Activated T-cell treated with anti-CD3 and anti-CD28 coated beads, Interleukin-2, amount 50 U/mL, for 72 hours (primary cell): ENCODE results near the gene FER1L5. TPM values are rescaled to one million over a fixed set of nuclear protein-coding genes. Genes with fewer than 3 reads are reported as not detected.
A peak's percentile ranks its signal among the peaks of the same experiment; 100 is the strongest.

Source experiments
- ATAC-seq, 2 donors: fragments of 150-1000 bp; cut with Tn5 transposase; replicated peaks in 1 of 2; 2 replicates each; pipeline ENCODE4 v1.10.0; 2021; ENCODE audit warnings: moderate library complexity in 2 of 2, mild to moderate bottlenecking in 1 of 2
- DNase-seq, 2 donors: peaks; one replicate each; pipeline ENCODE4 v3.0.0; 2021 to 2022; ENCODE audit warnings: mixed read lengths in 1 of 2
- H3K27ac Mint-ChIP-seq: one replicate; pipeline ENCODE4 v1.8.0; 2022; ENCODE audit warnings: mild to moderate bottlenecking, moderate library complexity, mixed read lengths
- H3K27me3 Mint-ChIP-seq: one replicate; pipeline ENCODE4 v1.8.0; 2022; ENCODE audit warnings: low read depth, mixed read lengths
- H3K36me3 Mint-ChIP-seq, 2 donors: one replicate each; pipeline ENCODE4 v1.8.0; 2022; ENCODE audit warnings: mixed read lengths in 2 of 2, mild to moderate bottlenecking in 1 of 2; ENCODE audit not compliant: insufficient read depth in 2 of 2
- H3K4me1 Mint-ChIP-seq: one replicate; pipeline ENCODE4 v1.8.0; 2022; ENCODE audit warnings: low read depth, mixed read lengths
- H3K4me3 Mint-ChIP-seq, 2 donors: one replicate each; pipeline ENCODE4 v1.8.0; 2022; ENCODE audit warnings: mild to moderate bottlenecking in 2 of 2, mixed read lengths in 2 of 2, moderate library complexity in 2 of 2
- H3K9me3 Mint-ChIP-seq, 2 donors: one replicate each; pipeline ENCODE4 v1.8.0; 2022; ENCODE audit warnings: mixed read lengths in 2 of 2
- total RNA-seq, 2 donors: library from RNA; stranded (reverse); gene quantifications; one replicate each; pipeline ENCODE4 v1.2.3, GENCODE V29; 2022

FER1L5 gene
- total RNA-seq, 2 donors from 2014 or later = not detected

DNA sequence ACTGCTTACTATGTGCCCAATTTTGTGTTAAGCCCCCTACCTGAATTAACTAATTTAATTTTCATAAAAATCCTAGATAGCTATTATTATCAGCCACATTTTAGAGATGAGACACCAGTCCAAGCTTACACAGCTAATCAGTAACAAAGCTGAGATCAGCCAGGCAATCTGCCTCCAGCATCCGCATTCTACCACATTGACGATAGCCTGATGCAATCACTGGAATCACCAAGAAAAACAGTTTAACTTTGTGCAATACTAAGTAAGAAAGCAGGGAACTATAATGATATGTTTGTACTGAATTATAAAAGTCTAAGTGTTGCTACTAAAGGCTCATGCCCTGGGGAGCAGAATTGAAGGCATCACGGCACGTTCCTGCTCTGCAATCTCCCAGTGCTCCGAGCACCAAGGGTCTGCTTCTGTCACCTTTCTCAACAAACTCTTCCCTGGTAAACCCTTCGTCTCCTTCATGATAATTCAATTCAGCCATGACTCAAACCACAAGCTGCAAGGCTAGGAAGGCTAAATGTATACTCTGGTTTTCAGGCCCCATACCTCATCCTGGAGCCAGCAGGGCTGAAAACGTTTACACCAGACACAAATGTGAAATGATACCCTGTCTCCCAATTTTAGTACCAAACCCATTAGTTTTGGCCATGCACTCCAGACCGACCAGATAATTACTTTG, 23.8 kb upstream of the FER1L5 start:
- H3K9me3 Mint-ChIP-seq = no peaks in the 10 kb centered on the region
- peak overlapping the region; percentile 1 for H3K27ac Mint-ChIP-seq
- H3K4me1 Mint-ChIP-seq = peaks cover 29% of the 10 kb centered on the region
- H3K36me3 Mint-ChIP-seq = peaks cover 4 to 19% of the 10 kb centered on the region in 2 donors
- no peaks in the 10 kb centered on the region for H3K27me3 Mint-ChIP-seq
- no peak for DNase-seq
- no peak for ATAC-seq
- H3K4me3 Mint-ChIP-seq = no peak overlapping the region

DNA sequence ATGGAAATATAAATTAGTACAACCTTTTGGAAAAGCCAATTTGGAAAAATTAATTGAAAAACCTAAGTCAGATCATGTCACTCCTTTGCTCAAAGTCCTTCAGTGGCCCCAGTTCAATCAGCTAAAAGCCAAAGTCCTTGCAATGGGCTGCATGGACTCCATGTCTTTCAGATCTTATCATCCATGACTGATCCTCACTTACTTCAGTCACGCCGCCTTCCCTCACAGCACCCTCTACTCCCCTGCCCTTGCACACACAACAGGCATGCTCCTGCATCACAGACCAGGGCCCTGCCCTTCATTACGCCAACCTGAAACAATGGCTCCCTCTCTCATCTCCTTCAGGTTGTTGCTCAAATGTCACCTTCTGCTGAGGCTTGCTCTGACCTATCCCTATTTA, 20.0 kb upstream of the FER1L5 start:
- H3K27ac Mint-ChIP-seq = no peak overlapping the region
- DNase-seq = no peak
- no peaks in the 10 kb centered on the region for H3K27me3 Mint-ChIP-seq
- H3K4me3 Mint-ChIP-seq = no peak overlapping the region
- H3K4me1 Mint-ChIP-seq = peaks cover 20% of the 10 kb centered on the region
- no peak for ATAC-seq
- no peaks in the 10 kb centered on the region for H3K9me3 Mint-ChIP-seq
- peaks cover 0 to 18% of the 10 kb centered on the region in 2 donors for H3K36me3 Mint-ChIP-seq

DNA sequence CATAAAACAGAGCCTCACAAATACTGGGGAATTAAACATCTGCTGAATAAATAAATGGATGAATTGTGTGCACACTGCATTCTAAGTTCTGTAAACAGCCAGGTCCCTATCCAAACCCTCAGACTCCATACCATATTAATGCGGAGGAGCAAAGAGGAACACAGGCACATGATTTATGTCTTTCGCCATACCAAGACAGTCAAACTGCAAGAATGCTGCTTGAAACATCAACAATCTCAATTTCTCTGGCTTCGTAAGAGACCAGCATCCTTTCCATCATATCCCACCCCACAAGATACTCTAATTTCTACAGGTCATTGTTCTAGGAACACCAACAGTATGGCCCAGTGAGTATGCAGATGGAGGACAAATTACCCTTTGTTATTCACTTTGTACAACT, 19.4 kb upstream of the FER1L5 start:
- Mint-ChIP-seq H3K27ac (no peak overlapping the region), H3K36me3 (peaks cover 0 to 20% of the 10 kb centered on the region in 2 donors)

DNA sequence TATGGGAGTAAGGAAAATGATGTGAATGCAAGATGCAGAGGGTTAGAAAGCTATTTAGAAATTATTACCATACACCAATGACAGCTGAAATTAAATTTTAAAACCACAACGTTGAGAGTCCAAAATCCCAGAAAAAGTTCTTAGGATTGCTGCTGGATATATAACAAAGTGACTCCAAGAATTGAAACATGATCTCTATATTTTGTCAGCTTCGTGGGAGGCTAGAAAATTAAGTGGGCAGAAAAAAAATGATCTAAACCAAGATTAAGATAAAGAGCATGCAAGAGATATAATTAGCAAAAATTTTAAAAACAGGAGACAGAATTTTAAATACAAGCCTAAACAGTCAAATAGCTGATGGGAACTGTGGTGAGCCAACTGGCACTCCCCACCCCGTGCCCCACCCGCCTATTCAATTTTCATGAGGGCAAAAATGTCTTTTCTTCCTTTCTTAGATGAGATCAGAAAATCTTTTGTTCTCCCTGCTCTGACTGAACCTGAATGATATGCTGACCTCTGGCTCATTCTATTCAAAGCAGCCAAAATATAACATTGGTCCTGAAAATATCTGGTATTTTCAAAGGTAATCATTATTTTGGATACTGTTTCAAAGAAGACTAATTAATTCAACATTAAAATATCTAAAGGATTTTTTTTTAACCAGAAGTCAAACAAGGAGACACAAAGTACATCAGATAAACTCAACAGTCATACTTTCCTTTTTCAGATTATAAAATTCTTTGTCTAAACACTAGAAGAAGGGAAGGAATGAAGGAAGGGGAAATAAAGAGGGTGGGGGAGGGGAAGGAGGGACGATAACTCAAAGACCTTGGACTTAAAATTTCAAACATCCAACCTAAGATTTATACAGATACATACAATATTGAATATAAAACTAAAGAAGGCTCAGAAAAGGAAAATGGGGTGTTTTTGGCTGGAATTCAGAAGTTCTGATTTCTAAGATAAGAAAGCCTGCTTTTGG, 16.7 kb upstream of the FER1L5 start:
- no peak overlapping the region for H3K4me3 Mint-ChIP-seq
- H3K9me3 Mint-ChIP-seq = no peaks in the 10 kb centered on the region
- H3K27me3 Mint-ChIP-seq = no peaks in the 10 kb centered on the region
- DNase-seq (no peak), ATAC-seq (no peak)
- H3K4me1 Mint-ChIP-seq = peaks cover 13% of the 10 kb centered on the region
- peaks cover 0 to 22% of the 10 kb centered on the region in 2 donors for H3K36me3 Mint-ChIP-seq
- H3K27ac Mint-ChIP-seq = peak overlapping the region; percentile 72

More for the DNA sequence above, 19.4 kb upstream of the FER1L5 start:
- DNase-seq (no peak), ATAC-seq (no peak)
- H3K4me1 Mint-ChIP-seq = peaks cover 19% of the 10 kb centered on the region
- H3K27me3 Mint-ChIP-seq = no peaks in the 10 kb centered on the region
- no peaks in the 10 kb centered on the region for H3K9me3 Mint-ChIP-seq
- H3K4me3 Mint-ChIP-seq = no peak overlapping the region

DNA sequence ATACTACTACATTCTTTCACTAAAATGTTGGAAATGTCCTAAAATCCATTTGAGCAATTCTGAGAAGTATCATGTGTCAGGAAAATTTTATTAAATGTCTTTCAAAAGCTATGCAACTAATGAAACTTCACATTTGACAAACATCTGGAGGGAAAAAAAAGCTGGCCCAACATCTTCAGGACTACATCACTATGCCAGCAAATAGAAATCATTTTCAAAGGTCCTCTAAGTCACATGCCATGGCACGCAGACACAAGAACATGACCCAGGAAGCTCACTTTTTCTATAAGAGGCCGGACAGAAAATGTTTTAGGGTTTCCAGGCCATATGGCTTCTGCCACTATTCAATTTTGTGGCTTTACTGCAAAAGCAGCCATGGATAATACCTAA, 16.0 kb upstream of the FER1L5 start:
- no peaks in the 10 kb centered on the region for H3K27me3 Mint-ChIP-seq
- H3K4me3 Mint-ChIP-seq = no peak overlapping the region
- peaks cover 0 to 22% of the 10 kb centered on the region in 2 donors for H3K36me3 Mint-ChIP-seq
- H3K27ac Mint-ChIP-seq = peak overlapping the region; percentile 72
- DNase-seq (no peak), ATAC-seq (no peak)
- peaks cover 13% of the 10 kb centered on the region for H3K4me1 Mint-ChIP-seq
- no peaks in the 10 kb centered on the region for H3K9me3 Mint-ChIP-seq

DNA sequence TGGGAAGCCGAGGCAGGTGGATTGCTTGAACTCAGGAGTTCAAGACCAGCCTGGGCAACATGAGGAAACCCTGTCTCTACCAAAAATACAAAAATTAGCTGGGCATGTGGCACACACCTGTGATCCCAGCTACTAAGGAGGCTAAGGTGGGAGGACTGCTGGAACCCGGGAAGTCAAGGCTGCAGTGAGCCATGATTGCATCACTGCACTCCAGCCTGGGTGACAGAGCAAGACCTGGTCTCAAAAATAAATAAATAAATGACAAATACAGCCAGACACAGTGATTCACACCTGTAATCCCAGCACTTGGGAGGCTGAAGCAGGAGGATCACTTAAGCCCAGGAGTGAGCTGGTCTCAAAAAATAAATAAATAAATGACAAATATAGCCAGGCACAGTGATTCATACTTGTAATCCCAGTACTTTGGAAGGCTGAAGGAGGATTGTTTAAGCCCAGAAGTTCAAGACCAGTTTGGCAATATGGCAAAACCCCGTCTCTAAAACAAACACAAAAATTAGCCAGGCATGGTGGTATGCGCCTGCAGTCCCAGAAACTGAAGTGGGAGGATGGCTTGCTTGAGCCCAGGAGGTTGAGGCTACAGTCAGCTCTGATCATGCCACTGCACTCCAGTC, 10.6 kb upstream of the FER1L5 start:
- Mint-ChIP-seq H3K27ac (no peak overlapping the region), H3K9me3 (no peaks in the 10 kb centered on the region), H3K4me1 (peaks cover 41% of the 10 kb centered on the region), H3K27me3 (no peaks in the 10 kb centered on the region), H3K36me3 (peaks cover 6 to 45% of the 10 kb centered on the region in 2 donors), H3K4me3 (no peak overlapping the region)
- ATAC-seq (no peak), DNase-seq (no peak)

DNA sequence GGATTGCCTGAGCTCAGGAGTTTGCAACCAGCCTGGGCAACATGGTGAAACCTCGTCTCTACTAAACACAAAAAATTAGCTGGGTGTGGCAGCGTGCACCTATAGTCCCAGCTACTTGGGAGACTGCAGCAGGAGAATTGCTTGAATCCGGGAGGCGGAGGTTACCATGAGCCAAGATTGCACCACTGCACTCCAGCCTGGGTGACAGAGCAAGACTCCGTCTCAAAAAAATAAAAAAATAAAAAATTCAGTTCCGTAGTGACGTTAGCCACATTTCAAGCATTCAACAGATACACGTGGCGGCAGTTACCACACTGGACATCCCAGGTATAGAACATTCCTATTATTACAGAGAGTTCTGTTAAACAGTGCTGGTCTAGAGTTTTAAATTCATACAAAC, 8.9 kb upstream of the FER1L5 start:
- Mint-ChIP-seq H3K9me3 (no peaks in the 10 kb centered on the region), H3K36me3 (peaks cover 6 to 40% of the 10 kb centered on the region in 2 donors), H3K27ac (no peak overlapping the region), H3K27me3 (no peaks in the 10 kb centered on the region), H3K4me1 (peaks cover 39% of the 10 kb centered on the region), H3K4me3 (no peak overlapping the region)
- ATAC-seq = no peak
- DNase-seq = no peak

DNA sequence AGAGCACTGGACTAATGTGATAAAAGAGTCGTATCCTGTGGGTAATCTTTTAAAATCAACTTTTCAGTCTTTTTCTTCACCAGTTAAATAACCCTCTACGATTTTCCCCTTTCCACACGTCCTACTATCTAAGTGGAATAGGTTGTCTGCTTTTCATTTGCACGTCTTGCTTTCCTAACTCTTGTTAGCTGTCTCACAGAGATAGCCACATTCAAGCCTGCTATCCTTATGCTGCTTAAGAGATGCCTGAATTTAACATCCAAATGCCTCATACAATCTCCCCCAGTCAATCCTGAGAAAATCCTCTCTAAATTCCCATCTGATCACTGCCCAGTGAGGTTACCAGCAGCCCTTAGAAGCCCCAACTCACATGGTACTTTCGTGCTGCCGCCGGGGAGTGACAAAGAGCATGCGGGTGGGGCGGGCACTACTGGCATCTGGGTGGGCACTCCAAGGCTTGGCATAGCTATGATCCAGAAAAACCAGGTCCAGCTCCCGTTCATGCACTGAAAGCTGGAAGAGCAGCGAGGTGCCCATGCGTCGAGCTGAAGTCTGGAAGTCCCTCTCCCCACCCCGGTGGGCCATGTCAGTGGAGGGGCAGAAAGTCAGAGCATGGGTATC, 5.9 kb upstream of the FER1L5 start:
- Mint-ChIP-seq H3K9me3 (no peaks in the 10 kb centered on the region), H3K4me3 (peak overlapping the region; percentile 95 to 98), H3K4me1 (peaks cover 47% of the 10 kb centered on the region), H3K27me3 (no peaks in the 10 kb centered on the region), H3K27ac (peak overlapping the region; percentile 96), H3K36me3 (peaks cover 6 to 33% of the 10 kb centered on the region in 2 donors)
- ATAC-seq = no peak
- no peak for DNase-seq

DNA sequence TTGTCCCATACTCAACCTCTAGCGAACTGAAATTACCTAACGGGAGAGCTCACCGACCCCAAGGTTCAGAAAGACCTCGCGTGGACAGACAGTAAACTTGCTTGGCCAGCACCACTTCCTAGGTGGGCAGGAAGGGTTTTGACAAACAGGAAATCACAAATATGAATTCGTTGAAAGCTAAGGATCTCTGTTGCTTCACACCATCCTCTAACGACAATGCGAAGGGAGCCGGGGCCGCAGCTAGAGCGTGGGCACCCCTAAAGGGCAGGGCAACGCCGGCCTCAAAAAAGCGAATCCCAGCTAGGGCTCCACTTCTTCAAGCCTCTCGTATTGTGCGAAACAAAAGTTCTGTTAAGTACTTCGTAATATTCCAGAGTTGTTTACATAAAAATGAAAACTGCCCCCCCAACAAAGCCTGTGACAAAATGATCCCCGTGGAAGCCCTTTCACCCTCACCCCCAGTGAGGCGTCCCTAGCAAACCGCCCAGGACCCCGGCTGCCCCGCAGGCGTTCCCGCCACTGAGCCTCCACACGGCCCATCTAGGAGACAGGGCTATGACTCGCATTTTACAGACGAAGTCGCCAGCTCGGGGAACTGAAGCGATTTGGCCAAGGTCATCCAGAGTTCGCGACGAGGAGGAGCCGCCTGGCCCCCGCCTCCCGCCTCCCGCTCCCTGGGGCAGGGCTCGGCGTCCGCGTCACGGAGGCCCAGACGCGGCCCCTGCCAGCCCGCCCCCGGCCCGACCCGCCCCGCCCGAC, 5.0 kb upstream of the FER1L5 start:
- Mint-ChIP-seq H3K4me3 (peak overlapping the region; percentile 95 to 98), H3K9me3 (no peaks in the 10 kb centered on the region), H3K27ac (peak overlapping the region; percentile 96), H3K4me1 (peaks cover 47% of the 10 kb centered on the region), H3K36me3 (peaks cover 4 to 28% of the 10 kb centered on the region in 2 donors), H3K27me3 (no peaks in the 10 kb centered on the region)
- DNase-seq = peak; percentile 84 to 87
- peak; percentile 89 to 92 for ATAC-seq

DNA sequence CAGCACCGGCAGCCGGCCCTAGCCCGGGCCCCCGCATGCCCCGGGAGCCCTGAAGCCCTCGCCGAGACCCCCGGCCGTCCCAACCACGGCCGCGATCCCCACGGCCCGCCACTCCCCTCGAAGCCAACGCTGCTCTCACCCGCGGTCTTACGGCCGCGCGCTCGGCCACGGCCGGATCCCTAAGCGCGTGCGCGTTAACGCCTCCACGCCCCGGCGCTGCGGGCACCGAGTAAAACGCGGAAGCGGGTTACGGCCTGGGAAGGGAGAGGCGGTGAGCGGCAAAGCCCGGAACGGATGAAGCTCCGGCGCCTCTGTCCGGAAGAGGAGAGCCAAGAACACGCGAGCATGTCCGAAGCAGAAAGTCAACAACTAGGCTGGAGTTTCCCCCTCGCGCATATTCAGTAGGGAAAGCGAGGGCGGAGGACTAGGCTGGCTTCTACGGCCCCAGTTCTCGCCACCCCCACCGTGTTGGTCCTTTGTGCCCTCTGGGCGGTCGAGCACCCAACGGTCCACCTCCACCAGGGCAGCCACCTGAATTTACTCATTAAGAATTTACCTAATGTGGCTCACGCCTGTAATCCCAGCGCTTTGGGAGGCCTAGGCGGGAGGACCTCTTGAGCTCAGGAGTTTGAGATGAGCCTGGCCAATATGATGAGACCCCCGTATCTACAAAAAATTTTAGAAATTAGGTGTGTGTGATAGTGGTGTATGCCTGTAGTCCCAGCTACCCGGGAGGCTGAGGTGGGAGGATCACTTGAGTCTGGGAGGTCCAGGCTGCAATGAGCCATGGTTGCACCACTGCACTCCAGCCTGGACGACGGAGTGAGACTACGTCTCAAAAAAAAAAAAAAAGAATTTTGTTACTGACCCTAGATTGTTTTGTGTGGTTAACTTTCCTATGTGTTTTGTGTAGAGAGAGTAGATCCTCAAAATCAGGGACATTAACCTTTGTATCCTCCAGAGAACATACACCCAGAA, 4.1 kb upstream of the FER1L5 start, which contains the start of gene KANSL3:
TSS of gene KANSL3 (minus strand) at position 169 of the 978 bp plus-strand sequence. CDS start 1,177 bp downstream, outside the sequence.
- no peaks in the 10 kb centered on the region for H3K27me3 Mint-ChIP-seq
- peaks cover 47% of the 10 kb centered on the region for H3K4me1 Mint-ChIP-seq
- no peaks in the 10 kb centered on the region for H3K9me3 Mint-ChIP-seq
- DNase-seq (peak; percentile 90 to 95), ATAC-seq (peak; percentile 80 to 82)
- H3K4me3 Mint-ChIP-seq = peak within 1 kb of the TSS; percentile 95 to 98
- H3K27ac Mint-ChIP-seq = peak within 1 kb of the TSS; percentile 96
- H3K36me3 Mint-ChIP-seq = peaks cover 3 to 27% of the 10 kb centered on the region in 2 donors

DNA sequence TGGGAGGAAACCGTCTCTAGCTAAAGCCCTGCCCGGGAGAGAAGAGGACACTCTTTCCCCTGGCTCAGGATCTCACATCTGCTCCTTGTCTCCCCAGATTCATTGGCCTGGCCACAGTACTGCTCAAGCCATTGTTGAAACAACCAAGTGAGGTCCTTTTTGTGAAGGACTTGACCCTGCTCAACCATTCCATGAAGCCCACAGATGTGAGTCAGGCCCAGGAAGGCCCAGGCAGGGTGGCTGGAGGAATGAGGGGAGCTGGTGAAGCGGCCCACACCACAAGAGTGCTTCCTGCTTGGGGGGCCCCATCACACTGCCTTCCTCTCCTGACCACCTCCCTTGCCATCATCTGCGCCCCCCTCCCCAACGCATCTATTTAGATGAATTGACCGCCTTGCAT, 5.1 kb downstream of the FER1L5 start:
- Mint-ChIP-seq H3K4me3 (no peak overlapping the region), H3K27me3 (no peaks in the 10 kb centered on the region), H3K4me1 (no peaks in the 10 kb centered on the region), H3K27ac (no peak overlapping the region), H3K9me3 (peaks cover 0 to 6% of the 10 kb centered on the region in 2 donors), H3K36me3 (no peaks in the 10 kb centered on the region)
- no peak for ATAC-seq
- DNase-seq = no peak
